HG02642 (cell line): Measurements from ENCODE around the gene FAM210A.
"Not testable (repeated sequence)": the region's sequence is repeated elsewhere in the genome, so short reads cannot be mapped to it uniquely, and the experiment has no call there.

Source experiments
- ATAC-seq: cut with Tn5 transposase; IDR thresholded peaks from one replicate; pipeline ENCODE4 v1.9.1; 2021; ENCODE audit warnings: mild to moderate bottlenecking; ENCODE audit not compliant: unreplicated experiment, poor library complexity

The FAM210A gene

GRCh38 chr18:13726232-13726971, at the start of gene FAM210A, which contains the start of gene RNMT:
Gene FAM210A, minus strand, starts transcription at chr18:13726558. Its CDS starts 44,481 bp downstream, at chr18:13682077.
Gene RNMT, plus strand, starts transcription at chr18:13726673. Its CDS starts 4,845 bp downstream, at chr18:13731518.
- peak; percentile 93 for ATAC-seq

- no peak for ATAC-seq
These were observed 48.7 kb upstream of the FAM210A start for GRCh38 chr18:13775058-13775457.

GRCh38 chr18:13762690-13763439, 36.5 kb upstream of the FAM210A start:
- ATAC-seq = no peak

- ATAC-seq = no peak
These were observed 33.7 kb upstream of the FAM210A start for GRCh38 chr18:13760047-13760446.

- no peak for ATAC-seq
These were observed 32.3 kb upstream of the FAM210A start for GRCh38 chr18:13758622-13759021.

GRCh38 chr18:13756671-13757070, 30.3 kb upstream of the FAM210A start:
- no peak for ATAC-seq

GRCh38 chr18:13756261-13756660, 29.9 kb upstream of the FAM210A start:
- ATAC-seq = no peak

- not testable (repeated sequence) for ATAC-seq
These were observed 25.2 kb upstream of the FAM210A start for GRCh38 chr18:13751599-13751998.

GRCh38 chr18:13746633-13747032, 20.3 kb upstream of the FAM210A start:
- no peak for ATAC-seq

- no peak for ATAC-seq
These were observed 19.3 kb upstream of the FAM210A start for GRCh38 chr18:13745696-13746095.

GRCh38 chr18:13735681-13736080, 9.3 kb upstream of the FAM210A start:
- ATAC-seq = no peak

GRCh38 chr18:13730481-13730880, 4.1 kb upstream of the FAM210A start:
- no peak for ATAC-seq

GRCh38 chr18:13726972-13727331, 594 bp upstream of the FAM210A start:
- peak; percentile 20 for ATAC-seq

GRCh38 chr18:13725566-13726231, 659 bp downstream of the FAM210A start:
- no peak for ATAC-seq

GRCh38 chr18:13720847-13721246, 5.5 kb downstream of the FAM210A start:
- no peak for ATAC-seq

- ATAC-seq = no peak
These were observed 6.2 kb downstream of the FAM210A start for GRCh38 chr18:13720123-13720522.

- ATAC-seq = no peak
These were observed 9.4 kb downstream of the FAM210A start for GRCh38 chr18:13716916-13717315.

GRCh38 chr18:13715330-13715729, 11.0 kb downstream of the FAM210A start:
- ATAC-seq = no peak

- no peak for ATAC-seq
These were observed 12.8 kb downstream of the FAM210A start for GRCh38 chr18:13713455-13714055.

GRCh38 chr18:13712400-13713131, 13.8 kb downstream of the FAM210A start:
- no peak for ATAC-seq
